Myometrial cell (primary cell): ENCODE data around the gene APELA. TPM values are rescaled to one million over a fixed set of nuclear protein-coding genes. Genes with fewer than 3 reads are reported as not detected.

Experiments used
- total RNA-seq: library from RNA; depleted of rRNA; stranded (reverse); fragments of >200 nt; gene quantifications from 2 replicates; pipeline ENCODE4 v1.2.3, GENCODE V29; 2015

The APELA gene, protein sequence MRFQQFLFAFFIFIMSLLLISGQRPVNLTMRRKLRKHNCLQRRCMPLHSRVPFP
- not detected in 2 replicates for total RNA-seq

DNA sequence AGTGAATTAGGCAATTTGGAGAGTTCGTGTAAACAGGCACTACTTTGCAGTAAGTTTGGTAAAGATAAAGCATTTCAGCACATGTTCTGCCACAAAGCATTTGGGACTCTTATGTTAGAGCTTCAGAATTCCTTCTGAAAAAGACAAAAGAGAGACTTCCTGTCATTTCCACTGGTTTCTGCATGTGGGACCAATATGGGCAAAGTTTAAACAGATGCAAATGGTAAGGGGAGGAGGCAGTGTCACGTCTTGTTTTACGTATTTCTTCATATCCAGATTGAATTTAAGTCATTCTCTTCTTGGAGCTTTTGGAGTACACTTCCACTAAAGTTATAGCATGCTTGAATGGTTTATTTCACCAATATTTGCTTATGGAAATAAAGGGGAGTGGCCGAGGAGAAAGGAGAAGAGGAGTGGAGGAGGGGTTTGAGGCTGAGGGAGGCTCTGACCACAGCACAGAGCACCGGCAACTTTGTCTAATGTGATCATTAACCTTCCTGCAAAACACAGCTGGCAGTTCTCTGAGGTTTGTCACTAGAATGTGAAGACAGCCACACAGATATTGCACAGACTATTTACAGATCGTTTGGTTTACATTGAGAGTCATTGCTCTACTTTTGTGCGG lies at the start of gene APELA:
APELA (plus strand) TSS at position 479 of the 625 bp plus-strand sequence. CDS start 154 bp downstream, outside the sequence.

Other genes starting within 250 kb of the APELA start
- not detected in 2 replicates for gene SMIM31, start 123.0 kb upstream of the APELA start, total RNA-seq
- 0.58 and 1.4 TPM in 2 replicates for gene TRIM61, start 100.5 kb downstream of the APELA start, total RNA-seq
- gene TRIM60, start 154.8 kb downstream of the APELA start, total RNA-seq: not detected in 2 replicates
- gene TRIM75, start 176.7 kb downstream of the APELA start, total RNA-seq: not detected in 2 replicates
- 9.9 and 11.0 TPM in 2 replicates for gene TMEM192, start 235.7 kb downstream of the APELA start, total RNA-seq